Measurements from ENCODE around the gene ZNF862.

DNA sequence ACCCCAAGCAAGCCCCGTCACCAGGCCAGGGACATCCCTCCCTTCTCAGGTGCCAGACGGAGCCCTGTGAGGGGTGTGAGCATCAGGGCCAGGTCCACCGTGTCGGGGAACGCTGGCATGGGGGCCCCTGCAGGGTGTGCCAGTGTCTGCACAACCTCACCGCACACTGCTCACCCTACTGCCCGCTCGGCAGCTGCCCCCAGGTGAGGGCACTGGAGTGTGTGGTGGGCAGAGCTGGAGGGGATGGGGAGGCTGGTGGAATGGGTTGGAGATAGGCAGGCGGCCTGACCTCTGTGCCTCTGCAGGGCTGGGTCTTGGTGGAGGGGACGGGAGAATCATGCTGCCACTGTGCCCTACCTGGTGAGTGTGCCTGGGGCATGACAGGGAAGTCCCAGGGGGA, 44.9 kb upstream of the ZNF862 start:
- TF ChIP-seq, protein P1, sequence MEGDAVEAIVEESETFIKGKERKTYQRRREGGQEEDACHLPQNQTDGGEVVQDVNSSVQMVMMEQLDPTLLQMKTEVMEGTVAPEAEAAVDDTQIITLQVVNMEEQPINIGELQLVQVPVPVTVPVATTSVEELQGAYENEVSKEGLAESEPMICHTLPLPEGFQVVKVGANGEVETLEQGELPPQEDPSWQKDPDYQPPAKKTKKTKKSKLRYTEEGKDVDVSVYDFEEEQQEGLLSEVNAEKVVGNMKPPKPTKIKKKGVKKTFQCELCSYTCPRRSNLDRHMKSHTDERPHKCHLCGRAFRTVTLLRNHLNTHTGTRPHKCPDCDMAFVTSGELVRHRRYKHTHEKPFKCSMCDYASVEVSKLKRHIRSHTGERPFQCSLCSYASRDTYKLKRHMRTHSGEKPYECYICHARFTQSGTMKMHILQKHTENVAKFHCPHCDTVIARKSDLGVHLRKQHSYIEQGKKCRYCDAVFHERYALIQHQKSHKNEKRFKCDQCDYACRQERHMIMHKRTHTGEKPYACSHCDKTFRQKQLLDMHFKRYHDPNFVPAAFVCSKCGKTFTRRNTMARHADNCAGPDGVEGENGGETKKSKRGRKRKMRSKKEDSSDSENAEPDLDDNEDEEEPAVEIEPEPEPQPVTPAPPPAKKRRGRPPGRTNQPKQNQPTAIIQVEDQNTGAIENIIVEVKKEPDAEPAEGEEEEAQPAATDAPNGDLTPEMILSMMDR (conservative IDR thresholded peaks at IDR 0.05; ENCODE audit: low read depth in 2 of 2), result no peak
- TF ChIP-seq EZH2 (IDR thresholded peaks at IDR 0.05; ENCODE audit: low read depth, unreplicated experiment) (no peak), POLR2AphosphoS5 (IDR thresholded peaks at IDR 0.05; ENCODE audit: low read depth) (no peak), EZH2phosphoT487 (IDR thresholded peaks at IDR 0.05; ENCODE audit: unreplicated experiment) (no peak), ZNF331 (CRISPR knock-in tag; IDR thresholded peaks at IDR 0.05; ENCODE audit: low read depth) (no peak), JUNB (IDR thresholded peaks at IDR 0.05; ENCODE audit: unreplicated experiment) (no peak), NANOG (IDR thresholded peaks at IDR 0.05; ENCODE audit: borderline replicate concordance) (no peak), CREB1 (CRISPR knock-in tag; IDR thresholded peaks at IDR 0.05; ENCODE audit: low read depth) (no peak), STAT1 (IDR thresholded peaks at IDR 0.05; ENCODE audit: unreplicated experiment) (no peak), ZNF114 (CRISPR knock-in tag; IDR thresholded peaks at IDR 0.05) (no peak)
- TF ChIP-seq, protein P2, sequence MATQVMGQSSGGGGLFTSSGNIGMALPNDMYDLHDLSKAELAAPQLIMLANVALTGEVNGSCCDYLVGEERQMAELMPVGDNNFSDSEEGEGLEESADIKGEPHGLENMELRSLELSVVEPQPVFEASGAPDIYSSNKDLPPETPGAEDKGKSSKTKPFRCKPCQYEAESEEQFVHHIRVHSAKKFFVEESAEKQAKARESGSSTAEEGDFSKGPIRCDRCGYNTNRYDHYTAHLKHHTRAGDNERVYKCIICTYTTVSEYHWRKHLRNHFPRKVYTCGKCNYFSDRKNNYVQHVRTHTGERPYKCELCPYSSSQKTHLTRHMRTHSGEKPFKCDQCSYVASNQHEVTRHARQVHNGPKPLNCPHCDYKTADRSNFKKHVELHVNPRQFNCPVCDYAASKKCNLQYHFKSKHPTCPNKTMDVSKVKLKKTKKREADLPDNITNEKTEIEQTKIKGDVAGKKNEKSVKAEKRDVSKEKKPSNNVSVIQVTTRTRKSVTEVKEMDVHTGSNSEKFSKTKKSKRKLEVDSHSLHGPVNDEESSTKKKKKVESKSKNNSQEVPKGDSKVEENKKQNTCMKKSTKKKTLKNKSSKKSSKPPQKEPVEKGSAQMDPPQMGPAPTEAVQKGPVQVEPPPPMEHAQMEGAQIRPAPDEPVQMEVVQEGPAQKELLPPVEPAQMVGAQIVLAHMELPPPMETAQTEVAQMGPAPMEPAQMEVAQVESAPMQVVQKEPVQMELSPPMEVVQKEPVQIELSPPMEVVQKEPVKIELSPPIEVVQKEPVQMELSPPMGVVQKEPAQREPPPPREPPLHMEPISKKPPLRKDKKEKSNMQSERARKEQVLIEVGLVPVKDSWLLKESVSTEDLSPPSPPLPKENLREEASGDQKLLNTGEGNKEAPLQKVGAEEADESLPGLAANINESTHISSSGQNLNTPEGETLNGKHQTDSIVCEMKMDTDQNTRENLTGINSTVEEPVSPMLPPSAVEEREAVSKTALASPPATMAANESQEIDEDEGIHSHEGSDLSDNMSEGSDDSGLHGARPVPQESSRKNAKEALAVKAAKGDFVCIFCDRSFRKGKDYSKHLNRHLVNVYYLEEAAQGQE (IDR thresholded peaks at IDR 0.05; ENCODE audit: unreplicated experiment), result no peak
- TF ChIP-seq, protein P3, sequence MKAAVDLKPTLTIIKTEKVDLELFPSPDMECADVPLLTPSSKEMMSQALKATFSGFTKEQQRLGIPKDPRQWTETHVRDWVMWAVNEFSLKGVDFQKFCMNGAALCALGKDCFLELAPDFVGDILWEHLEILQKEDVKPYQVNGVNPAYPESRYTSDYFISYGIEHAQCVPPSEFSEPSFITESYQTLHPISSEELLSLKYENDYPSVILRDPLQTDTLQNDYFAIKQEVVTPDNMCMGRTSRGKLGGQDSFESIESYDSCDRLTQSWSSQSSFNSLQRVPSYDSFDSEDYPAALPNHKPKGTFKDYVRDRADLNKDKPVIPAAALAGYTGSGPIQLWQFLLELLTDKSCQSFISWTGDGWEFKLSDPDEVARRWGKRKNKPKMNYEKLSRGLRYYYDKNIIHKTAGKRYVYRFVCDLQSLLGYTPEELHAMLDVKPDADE (IDR thresholded peaks at IDR 0.05), result no peak
- TF ChIP-seq, protein P4, sequence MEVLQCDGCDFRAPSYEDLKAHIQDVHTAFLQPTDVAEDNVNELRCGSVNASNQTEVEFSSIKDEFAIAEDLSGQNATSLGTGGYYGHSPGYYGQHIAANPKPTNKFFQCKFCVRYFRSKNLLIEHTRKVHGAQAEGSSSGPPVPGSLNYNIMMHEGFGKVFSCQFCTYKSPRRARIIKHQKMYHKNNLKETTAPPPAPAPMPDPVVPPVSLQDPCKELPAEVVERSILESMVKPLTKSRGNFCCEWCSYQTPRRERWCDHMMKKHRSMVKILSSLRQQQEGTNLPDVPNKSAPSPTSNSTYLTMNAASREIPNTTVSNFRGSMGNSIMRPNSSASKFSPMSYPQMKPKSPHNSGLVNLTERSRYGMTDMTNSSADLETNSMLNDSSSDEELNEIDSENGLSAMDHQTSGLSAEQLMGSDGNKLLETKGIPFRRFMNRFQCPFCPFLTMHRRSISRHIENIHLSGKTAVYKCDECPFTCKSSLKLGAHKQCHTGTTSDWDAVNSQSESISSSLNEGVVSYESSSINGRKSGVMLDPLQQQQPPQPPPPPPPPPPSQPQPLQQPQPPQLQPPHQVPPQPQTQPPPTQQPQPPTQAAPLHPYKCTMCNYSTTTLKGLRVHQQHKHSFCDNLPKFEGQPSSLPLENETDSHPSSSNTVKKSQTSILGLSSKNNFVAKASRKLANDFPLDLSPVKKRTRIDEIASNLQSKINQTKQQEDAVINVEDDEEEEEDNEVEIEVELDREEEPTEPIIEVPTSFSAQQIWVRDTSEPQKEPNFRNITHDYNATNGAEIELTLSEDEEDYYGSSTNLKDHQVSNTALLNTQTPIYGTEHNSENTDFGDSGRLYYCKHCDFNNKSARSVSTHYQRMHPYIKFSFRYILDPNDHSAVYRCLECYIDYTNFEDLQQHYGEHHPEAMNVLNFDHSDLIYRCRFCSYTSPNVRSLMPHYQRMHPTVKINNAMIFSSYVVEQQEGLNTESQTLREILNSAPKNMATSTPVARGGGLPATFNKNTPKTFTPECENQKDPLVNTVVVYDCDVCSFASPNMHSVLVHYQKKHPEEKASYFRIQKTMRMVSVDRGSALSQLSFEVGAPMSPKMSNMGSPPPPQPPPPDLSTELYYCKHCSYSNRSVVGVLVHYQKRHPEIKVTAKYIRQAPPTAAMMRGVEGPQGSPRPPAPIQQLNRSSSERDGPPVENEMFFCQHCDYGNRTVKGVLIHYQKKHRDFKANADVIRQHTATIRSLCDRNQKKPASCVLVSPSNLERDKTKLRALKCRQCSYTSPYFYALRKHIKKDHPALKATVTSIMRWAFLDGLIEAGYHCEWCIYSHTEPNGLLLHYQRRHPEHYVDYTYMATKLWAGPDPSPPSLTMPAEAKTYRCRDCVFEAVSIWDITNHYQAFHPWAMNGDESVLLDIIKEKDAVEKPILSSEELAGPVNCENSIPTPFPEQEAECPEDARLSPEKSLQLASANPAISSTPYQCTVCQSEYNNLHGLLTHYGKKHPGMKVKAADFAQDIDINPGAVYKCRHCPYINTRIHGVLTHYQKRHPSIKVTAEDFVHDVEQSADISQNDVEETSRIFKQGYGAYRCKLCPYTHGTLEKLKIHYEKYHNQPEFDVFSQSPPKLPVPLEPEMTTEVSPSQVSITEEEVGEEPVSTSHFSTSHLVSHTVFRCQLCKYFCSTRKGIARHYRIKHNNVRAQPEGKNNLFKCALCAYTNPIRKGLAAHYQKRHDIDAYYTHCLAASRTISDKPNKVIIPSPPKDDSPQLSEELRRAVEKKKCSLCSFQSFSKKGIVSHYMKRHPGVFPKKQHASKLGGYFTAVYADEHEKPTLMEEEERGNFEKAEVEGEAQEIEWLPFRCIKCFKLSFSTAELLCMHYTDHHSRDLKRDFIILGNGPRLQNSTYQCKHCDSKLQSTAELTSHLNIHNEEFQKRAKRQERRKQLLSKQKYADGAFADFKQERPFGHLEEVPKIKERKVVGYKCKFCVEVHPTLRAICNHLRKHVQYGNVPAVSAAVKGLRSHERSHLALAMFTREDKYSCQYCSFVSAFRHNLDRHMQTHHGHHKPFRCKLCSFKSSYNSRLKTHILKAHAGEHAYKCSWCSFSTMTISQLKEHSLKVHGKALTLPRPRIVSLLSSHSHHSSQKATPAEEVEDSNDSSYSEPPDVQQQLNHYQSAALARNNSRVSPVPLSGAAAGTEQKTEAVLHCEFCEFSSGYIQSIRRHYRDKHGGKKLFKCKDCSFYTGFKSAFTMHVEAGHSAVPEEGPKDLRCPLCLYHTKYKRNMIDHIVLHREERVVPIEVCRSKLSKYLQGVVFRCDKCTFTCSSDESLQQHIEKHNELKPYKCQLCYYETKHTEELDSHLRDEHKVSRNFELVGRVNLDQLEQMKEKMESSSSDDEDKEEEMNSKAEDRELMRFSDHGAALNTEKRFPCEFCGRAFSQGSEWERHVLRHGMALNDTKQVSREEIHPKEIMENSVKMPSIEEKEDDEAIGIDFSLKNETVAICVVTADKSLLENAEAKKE (CRISPR knock-in tag; IDR thresholded peaks at IDR 0.05), result no peak
